ENCODE measurements around the gene U2AF1L4.

Gene U2AF1L4

GRCh38 chr19:35740108-35740422, 5.2 kb downstream of the U2AF1L4 start:
- Histone ChIP-seq H3K9ac (ENCODE audit: low read length) (no peak overlapping the region), H3K27ac (ENCODE audit: low read depth, low read length) (peak overlapping the region; percentile 38), H3K27me3 (ENCODE audit: control insufficient read depth, insufficient read depth, low read length) (no peaks in the 10 kb centered on the region), H3K4me1 (ENCODE audit: control insufficient read depth, insufficient read depth, low read length) (peaks cover 8% of the 10 kb centered on the region), H3K4me3 (ENCODE audit: low read length) (peak overlapping the region; percentile 67), H3K36me3 (ENCODE audit: control insufficient read depth, insufficient read depth, low read length) (peaks cover 22% of the 10 kb centered on the region)

- H3K27me3 ChIP-seq (ENCODE audit: control insufficient read depth, insufficient read depth, low read length), result no peaks in the 10 kb centered on the region
- peaks cover 7% of the 10 kb centered on the region for H3K4me1 ChIP-seq (ENCODE audit: control insufficient read depth, insufficient read depth, low read length)
- no peak overlapping the region for H3K27ac ChIP-seq (ENCODE audit: low read depth, low read length)
- peaks cover 27% of the 10 kb centered on the region for H3K36me3 ChIP-seq (ENCODE audit: control insufficient read depth, insufficient read depth, low read length)
- H3K4me3 ChIP-seq (ENCODE audit: low read length), result peak overlapping the region; percentile 67
- no peak overlapping the region for H3K9ac ChIP-seq (ENCODE audit: low read length)
Measured at GRCh38 chr19:35739275-35740107, 5.7 kb downstream of the U2AF1L4 start.

DNA sequence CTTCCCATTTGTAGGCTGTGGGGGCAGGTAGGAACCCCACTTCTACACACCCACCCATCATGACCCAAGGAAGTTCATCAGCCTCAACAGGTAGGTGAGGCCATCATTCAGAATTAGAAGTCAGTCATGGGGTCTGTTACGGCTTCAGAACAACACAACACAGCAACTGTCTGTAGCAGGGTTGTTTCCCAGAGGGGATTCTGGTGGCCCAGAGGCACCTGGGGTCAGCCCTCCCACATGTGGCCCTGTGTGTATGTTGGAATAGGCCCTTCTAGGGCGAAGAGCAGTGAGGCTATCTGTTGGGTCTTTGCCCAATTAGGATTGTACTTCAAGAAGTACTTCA, 6.4 kb downstream of the U2AF1L4 start:
- H3K27ac ChIP-seq (ENCODE audit: low read depth, low read length), result no peak overlapping the region
- no peak overlapping the region for H3K9ac ChIP-seq (ENCODE audit: low read length)
- H3K36me3 ChIP-seq (ENCODE audit: control insufficient read depth, insufficient read depth, low read length), result peaks cover 31% of the 10 kb centered on the region
- peaks cover 2% of the 10 kb centered on the region for H3K4me1 ChIP-seq (ENCODE audit: control insufficient read depth, insufficient read depth, low read length)
- no peaks in the 10 kb centered on the region for H3K27me3 ChIP-seq (ENCODE audit: control insufficient read depth, insufficient read depth, low read length)
- no peak overlapping the region for H3K4me3 ChIP-seq (ENCODE audit: low read length)

GRCh38 chr19:35738021-35738886, 7.0 kb downstream of the U2AF1L4 start:
- Histone ChIP-seq H3K27ac (ENCODE audit: low read depth, low read length) (no peak overlapping the region), H3K27me3 (ENCODE audit: control insufficient read depth, insufficient read depth, low read length) (no peaks in the 10 kb centered on the region), H3K4me1 (ENCODE audit: control insufficient read depth, insufficient read depth, low read length) (peaks cover 2% of the 10 kb centered on the region), H3K36me3 (ENCODE audit: control insufficient read depth, insufficient read depth, low read length) (peaks cover 32% of the 10 kb centered on the region), H3K9ac (ENCODE audit: low read length) (no peak overlapping the region), H3K4me3 (ENCODE audit: low read length) (no peak overlapping the region)

GRCh38 chr19:35736913-35737886, 8.0 kb downstream of the U2AF1L4 start:
- Histone ChIP-seq H3K4me3 (ENCODE audit: low read length) (no peak overlapping the region), H3K27ac (ENCODE audit: low read depth, low read length) (no peak overlapping the region), H3K4me1 (ENCODE audit: control insufficient read depth, insufficient read depth, low read length) (peaks cover 2% of the 10 kb centered on the region), H3K27me3 (ENCODE audit: control insufficient read depth, insufficient read depth, low read length) (no peaks in the 10 kb centered on the region), H3K36me3 (ENCODE audit: control insufficient read depth, insufficient read depth, low read length) (peaks cover 32% of the 10 kb centered on the region), H3K9ac (ENCODE audit: low read length) (no peak overlapping the region)

DNA sequence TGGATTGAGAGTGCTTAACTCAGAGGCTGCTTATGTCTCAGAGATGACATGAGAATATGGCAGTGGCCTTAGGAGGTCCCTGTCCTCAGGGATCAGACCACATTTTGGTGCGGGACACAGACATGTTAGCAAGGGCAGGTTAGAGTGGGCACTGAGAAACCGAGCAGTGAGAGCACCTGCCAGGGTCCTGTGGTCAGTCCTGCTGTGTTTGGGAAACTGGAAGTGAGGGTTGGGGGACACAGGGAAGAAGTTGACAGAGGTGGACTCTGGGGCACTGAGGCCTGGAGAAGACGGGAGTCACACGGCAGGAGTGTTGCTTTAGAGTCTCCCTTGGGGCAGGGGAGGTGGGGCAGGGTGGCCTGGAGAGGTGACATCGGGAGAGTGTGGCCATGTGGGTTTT, 10.3 kb downstream of the U2AF1L4 start:
- H3K27ac ChIP-seq (ENCODE audit: low read depth, low read length), result no peak overlapping the region
- no peak overlapping the region for H3K9ac ChIP-seq (ENCODE audit: low read length)
- peaks cover 45% of the 10 kb centered on the region for H3K36me3 ChIP-seq (ENCODE audit: control insufficient read depth, insufficient read depth, low read length)
- H3K27me3 ChIP-seq (ENCODE audit: control insufficient read depth, insufficient read depth, low read length), result no peaks in the 10 kb centered on the region
- no peaks in the 10 kb centered on the region for H3K4me1 ChIP-seq (ENCODE audit: control insufficient read depth, insufficient read depth, low read length)
- no peak overlapping the region for H3K4me3 ChIP-seq (ENCODE audit: low read length)

DNA sequence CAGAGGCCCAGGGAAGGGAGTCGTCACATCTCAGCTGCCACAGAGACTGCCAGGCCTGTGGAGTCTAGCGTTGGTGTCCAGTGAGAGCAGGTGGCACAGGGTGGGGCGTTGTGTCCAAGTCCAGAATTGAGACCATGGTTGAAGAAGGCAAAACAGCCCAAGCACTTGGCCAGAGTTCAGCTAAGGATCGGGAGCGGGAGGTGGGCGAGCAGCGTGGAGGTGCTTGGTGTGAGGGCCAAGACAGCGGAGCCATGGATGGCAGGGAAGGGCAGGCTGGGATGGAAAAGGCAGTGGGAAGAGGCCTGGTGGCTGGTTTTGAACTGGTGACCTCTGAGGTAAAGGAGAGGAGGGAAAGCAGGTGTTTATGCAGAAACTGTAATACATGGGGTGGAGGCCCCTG, 10.9 kb downstream of the U2AF1L4 start:
- Histone ChIP-seq H3K9ac (ENCODE audit: low read length) (no peak overlapping the region), H3K4me3 (ENCODE audit: low read length) (no peak overlapping the region), H3K27ac (ENCODE audit: low read depth, low read length) (no peak overlapping the region), H3K36me3 (ENCODE audit: control insufficient read depth, insufficient read depth, low read length) (peaks cover 48% of the 10 kb centered on the region), H3K4me1 (ENCODE audit: control insufficient read depth, insufficient read depth, low read length) (no peaks in the 10 kb centered on the region), H3K27me3 (ENCODE audit: control insufficient read depth, insufficient read depth, low read length) (no peaks in the 10 kb centered on the region)

- Histone ChIP-seq H3K4me1 (ENCODE audit: control insufficient read depth, insufficient read depth, low read length) (no peaks in the 10 kb centered on the region), H3K27ac (ENCODE audit: low read depth, low read length) (no peak overlapping the region), H3K27me3 (ENCODE audit: control insufficient read depth, insufficient read depth, low read length) (no peaks in the 10 kb centered on the region), H3K9ac (ENCODE audit: low read length) (no peak overlapping the region), H3K36me3 (ENCODE audit: control insufficient read depth, insufficient read depth, low read length) (peaks cover 50% of the 10 kb centered on the region), H3K4me3 (ENCODE audit: low read length) (no peak overlapping the region)
Measured at GRCh38 chr19:35733180-35734125, 11.8 kb downstream of the U2AF1L4 start.

GRCh38 chr19:35732540-35733179, 12.6 kb downstream of the U2AF1L4 start:
- Histone ChIP-seq H3K9ac (ENCODE audit: low read length) (no peak overlapping the region), H3K4me3 (ENCODE audit: low read length) (no peak overlapping the region), H3K27me3 (ENCODE audit: control insufficient read depth, insufficient read depth, low read length) (no peaks in the 10 kb centered on the region), H3K36me3 (ENCODE audit: control insufficient read depth, insufficient read depth, low read length) (peaks cover 49% of the 10 kb centered on the region), H3K27ac (ENCODE audit: low read depth, low read length) (no peak overlapping the region), H3K4me1 (ENCODE audit: control insufficient read depth, insufficient read depth, low read length) (no peaks in the 10 kb centered on the region)

- no peak overlapping the region for H3K4me3 ChIP-seq (ENCODE audit: low read length)
- H3K4me1 ChIP-seq (ENCODE audit: control insufficient read depth, insufficient read depth, low read length), result no peaks in the 10 kb centered on the region
- H3K27me3 ChIP-seq (ENCODE audit: control insufficient read depth, insufficient read depth, low read length), result no peaks in the 10 kb centered on the region
- peaks cover 54% of the 10 kb centered on the region for H3K36me3 ChIP-seq (ENCODE audit: control insufficient read depth, insufficient read depth, low read length)
- no peak overlapping the region for H3K9ac ChIP-seq (ENCODE audit: low read length)
- H3K27ac ChIP-seq (ENCODE audit: low read depth, low read length), result no peak overlapping the region
Measured at GRCh38 chr19:35731779-35732405, 13.3 kb downstream of the U2AF1L4 start.

- H3K4me3 ChIP-seq (ENCODE audit: low read length), result no peak overlapping the region
- H3K27me3 ChIP-seq (ENCODE audit: control insufficient read depth, insufficient read depth, low read length), result no peaks in the 10 kb centered on the region
- no peak overlapping the region for H3K27ac ChIP-seq (ENCODE audit: low read depth, low read length)
- H3K36me3 ChIP-seq (ENCODE audit: control insufficient read depth, insufficient read depth, low read length), result peaks cover 54% of the 10 kb centered on the region
- no peak overlapping the region for H3K9ac ChIP-seq (ENCODE audit: low read length)
- no peaks in the 10 kb centered on the region for H3K4me1 ChIP-seq (ENCODE audit: control insufficient read depth, insufficient read depth, low read length)
Measured at GRCh38 chr19:35731353-35731752, 13.9 kb downstream of the U2AF1L4 start.

Data from rectal smooth muscle tissue (tissue), 1 donor.